Natural killer cell treated with Interleukin-12 subunit alpha and Interleukin-12 subunit beta and Interleukin-15 and Interleukin-18, amount 100 ng/mL, for 72 hours (primary cell): ENCODE data around the gene CD300E. TPM values are rescaled to one million over a fixed set of nuclear protein-coding genes. Genes with fewer than 3 reads are reported as not detected.
"Not testable (repeated sequence)": the region's sequence is repeated elsewhere in the genome, so short reads cannot be mapped to it uniquely, and the experiment has no call there.

Experiments used
- ATAC-seq, 2 donors: fragments of 150-1000 bp; cut with Tn5 transposase in 1 of 2; sonication (Bioruptor Pico), chemical (Tn5 transposase) in 1 of 2; 2 replicates each; pipeline ENCODE4 v1.10.0; 2021
- DNase-seq: peaks from one replicate; pipeline ENCODE4 v3.0.0; 2022; ENCODE audit warnings: low spot score
- H3K27ac Mint-ChIP-seq, 2 donors: 1 replicate in 1 of 2; 2 replicates in 1 of 2; pipeline ENCODE4 v1.8.0; 2022; ENCODE audit warnings: mixed read lengths in 2 of 2, mild to moderate bottlenecking in 1 of 2, moderate library complexity in 1 of 2
- H3K27me3 Mint-ChIP-seq, 2 donors: 1 replicate in 1 of 2; 2 replicates in 1 of 2; pipeline ENCODE4 v1.8.0; 2022; ENCODE audit warnings: mixed read lengths in 2 of 2
- H3K36me3 Mint-ChIP-seq: one replicate; pipeline ENCODE4 v1.8.0; 2022; ENCODE audit warnings: mixed read lengths
- H3K4me1 Mint-ChIP-seq, 2 donors: 1 replicate in 1 of 2; 2 replicates in 1 of 2; pipeline ENCODE4 v1.8.0; 2022; ENCODE audit warnings: low read depth in 2 of 2, mixed read lengths in 2 of 2, mild to moderate bottlenecking in 1 of 2
- H3K4me3 Mint-ChIP-seq: one replicate; pipeline ENCODE4 v1.8.0; 2022; ENCODE audit warnings: mixed read lengths
- H3K9me3 Mint-ChIP-seq: 2 replicates; pipeline ENCODE4 v1.8.0; 2022; ENCODE audit warnings: mixed read lengths
- total RNA-seq, 2 donors: library from RNA; stranded (reverse); gene quantifications; one replicate each; pipeline ENCODE4 v1.2.3, GENCODE V29; 2022

CD300E gene
- total RNA-seq, 2 donors from 2014 or later, result not detected

GRCh38 chr17:74579900-74580299 lies 43.6 kb downstream of the CD300E start:
- ATAC-seq (no peak), DNase-seq (no peak)
- Mint-ChIP-seq H3K4me3 (no peak overlapping the region), H3K9me3 (no peaks in the 10 kb centered on the region), H3K4me1 (peaks cover 5 to 7% of the 10 kb centered on the region in 2 donors), H3K27me3 (peaks cover 10 to 25% of the 10 kb centered on the region in 2 donors), H3K36me3 (no peaks in the 10 kb centered on the region), H3K27ac (no peak overlapping the region)

GRCh38 chr17:74578979-74579378 lies 44.6 kb downstream of the CD300E start:
- Mint-ChIP-seq H3K9me3 (no peaks in the 10 kb centered on the region), H3K36me3 (no peaks in the 10 kb centered on the region), H3K4me3 (no peak overlapping the region), H3K4me1 (peaks cover 5 to 7% of the 10 kb centered on the region in 2 donors), H3K27ac (no peak overlapping the region), H3K27me3 (peaks cover 10 to 31% of the 10 kb centered on the region in 2 donors)
- DNase-seq, result no peak
- ATAC-seq, result no peak

- no peak for ATAC-seq
- no peak overlapping the region for H3K27ac Mint-ChIP-seq
- no peaks in the 10 kb centered on the region for H3K36me3 Mint-ChIP-seq
- peaks cover 3 to 5% of the 10 kb centered on the region in 2 donors for H3K4me1 Mint-ChIP-seq
- H3K9me3 Mint-ChIP-seq, result no peaks in the 10 kb centered on the region
- no peak overlapping the region for H3K4me3 Mint-ChIP-seq
- no peak for DNase-seq
- H3K27me3 Mint-ChIP-seq, result peaks cover 12 to 31% of the 10 kb centered on the region in 2 donors
Measured at GRCh38 chr17:74574489-74575142, 48.9 kb downstream of the CD300E start.

DNA sequence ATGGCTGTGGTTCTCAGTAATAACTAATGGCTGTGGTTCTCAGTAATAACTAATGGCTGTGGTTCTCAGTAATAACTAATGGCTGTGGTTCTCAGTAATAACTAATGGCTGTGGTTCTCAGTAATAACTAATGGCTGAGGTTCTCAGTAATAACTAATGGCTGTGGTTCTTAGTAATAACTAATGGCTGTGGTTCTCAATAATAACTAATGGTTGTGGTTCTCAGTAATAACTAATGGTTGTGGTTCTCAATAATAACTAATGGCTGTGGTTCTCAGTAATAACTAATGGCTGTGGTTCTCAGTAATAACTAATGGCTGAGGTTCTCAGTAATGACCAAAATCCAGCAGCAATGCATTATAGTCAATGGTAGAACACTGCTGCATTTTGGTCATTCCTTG lies 49.9 kb downstream of the CD300E start:
- H3K4me1 Mint-ChIP-seq, H3K27ac Mint-ChIP-seq, ATAC-seq, H3K36me3 Mint-ChIP-seq, H3K9me3 Mint-ChIP-seq, DNase-seq, H3K4me3 Mint-ChIP-seq: not testable (repeated sequence)
- H3K27me3 Mint-ChIP-seq, result peaks cover 18 to 38% of the 10 kb centered on the region in 2 donors

DNA sequence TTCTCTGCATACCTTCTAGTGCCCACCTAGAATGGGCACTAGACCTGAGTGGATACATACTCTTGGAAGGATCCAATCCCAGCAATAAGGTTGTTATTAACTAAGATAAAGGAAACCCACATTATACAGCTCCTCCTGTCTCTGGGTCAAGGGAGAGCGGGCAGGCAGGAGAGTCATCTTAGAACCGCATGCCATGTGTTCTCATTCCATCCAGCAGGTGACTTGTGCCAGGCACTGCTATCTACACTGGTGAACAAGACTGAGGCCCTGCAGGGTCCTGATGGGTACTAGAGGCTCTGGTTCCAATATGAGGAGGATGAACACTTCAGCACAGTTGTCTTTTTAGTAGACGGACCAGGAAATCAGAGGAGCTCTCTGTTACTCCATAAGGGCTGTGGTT lies 50.4 kb downstream of the CD300E start:
- H3K9me3 Mint-ChIP-seq, result no peaks in the 10 kb centered on the region
- H3K36me3 Mint-ChIP-seq, result no peaks in the 10 kb centered on the region
- no peak overlapping the region for H3K4me3 Mint-ChIP-seq
- peaks cover 10 to 14% of the 10 kb centered on the region in 2 donors for H3K4me1 Mint-ChIP-seq
- H3K27me3 Mint-ChIP-seq, result peaks cover 23 to 42% of the 10 kb centered on the region in 2 donors
- DNase-seq (no peak), ATAC-seq (no peak)
- H3K27ac Mint-ChIP-seq, result no peak overlapping the region

GRCh38 chr17:74571621-74572270 lies 51.8 kb downstream of the CD300E start:
- ATAC-seq, result no peak
- H3K4me3 Mint-ChIP-seq, result no peak overlapping the region
- no peak for DNase-seq
- H3K27ac Mint-ChIP-seq, result no peak overlapping the region
- H3K9me3 Mint-ChIP-seq, result no peaks in the 10 kb centered on the region
- H3K4me1 Mint-ChIP-seq, result peaks cover 12 to 15% of the 10 kb centered on the region in 2 donors
- H3K27me3 Mint-ChIP-seq, result peaks cover 27 to 43% of the 10 kb centered on the region in 2 donors
- H3K36me3 Mint-ChIP-seq, result no peaks in the 10 kb centered on the region

DNA sequence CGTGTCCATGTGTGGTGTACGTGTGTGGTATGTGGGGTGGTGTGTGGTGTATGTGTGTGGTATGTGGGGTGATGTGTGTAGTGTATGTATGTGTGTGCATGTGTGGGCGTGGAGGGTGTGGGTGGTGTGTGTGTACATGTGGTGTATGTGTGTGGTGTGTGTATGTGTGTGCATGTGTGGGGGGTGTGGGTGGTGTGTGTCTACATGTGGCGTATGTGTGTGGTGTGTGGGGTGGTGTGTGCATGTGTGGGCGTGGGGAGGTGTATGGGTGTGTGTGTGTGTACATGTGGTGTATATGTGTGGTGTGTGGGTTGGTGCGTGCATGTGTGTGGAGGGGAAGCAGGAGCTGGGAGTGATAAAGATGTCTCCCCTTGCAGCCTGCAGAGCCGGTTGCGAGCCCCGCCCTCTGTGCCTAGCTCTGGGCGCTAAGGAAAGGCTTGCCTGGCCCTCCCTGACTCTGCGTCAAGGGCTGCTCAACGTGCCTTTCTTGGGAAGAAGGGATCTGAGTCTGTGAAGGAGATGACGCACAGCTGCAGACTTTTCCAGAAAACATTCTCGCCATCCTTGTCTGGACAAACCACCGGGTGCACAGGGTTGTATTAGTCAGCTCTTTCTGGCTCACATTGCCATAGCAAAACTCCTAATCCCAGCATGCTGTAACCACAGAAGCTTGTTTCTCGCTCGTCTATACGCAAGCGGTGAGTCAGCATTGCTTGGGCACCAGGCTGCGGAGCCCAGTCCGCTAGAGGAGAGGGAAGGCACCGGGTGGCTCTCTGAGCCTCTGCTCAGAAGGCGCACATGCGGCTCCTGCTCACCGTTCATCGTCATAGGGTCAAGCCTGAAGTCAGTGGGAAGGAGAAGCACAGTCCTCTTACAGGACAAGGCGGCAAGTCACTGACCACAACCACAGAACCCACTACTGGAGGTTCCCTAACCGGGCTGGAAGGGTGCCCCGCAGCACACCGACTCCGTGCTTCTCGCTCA lies 54.2 kb downstream of the CD300E start:
- peak overlapping the region; percentile 0 for H3K4me3 Mint-ChIP-seq
- peaks cover 12 to 15% of the 10 kb centered on the region in 2 donors for H3K4me1 Mint-ChIP-seq
- no peaks in the 10 kb centered on the region for H3K36me3 Mint-ChIP-seq
- ATAC-seq, result peak; percentile 58 to 78
- DNase-seq, result no peak
- no peaks in the 10 kb centered on the region for H3K9me3 Mint-ChIP-seq
- H3K27me3 Mint-ChIP-seq, result peaks cover 20 to 21% of the 10 kb centered on the region in 2 donors
- H3K27ac Mint-ChIP-seq, result no peak overlapping the region

GRCh38 chr17:74568106-74568873 lies 55.2 kb downstream of the CD300E start:
- peak in 1 of 2 donors; percentile 15 for ATAC-seq
- Mint-ChIP-seq H3K36me3 (no peaks in the 10 kb centered on the region), H3K27ac (no peak overlapping the region)

DNA sequence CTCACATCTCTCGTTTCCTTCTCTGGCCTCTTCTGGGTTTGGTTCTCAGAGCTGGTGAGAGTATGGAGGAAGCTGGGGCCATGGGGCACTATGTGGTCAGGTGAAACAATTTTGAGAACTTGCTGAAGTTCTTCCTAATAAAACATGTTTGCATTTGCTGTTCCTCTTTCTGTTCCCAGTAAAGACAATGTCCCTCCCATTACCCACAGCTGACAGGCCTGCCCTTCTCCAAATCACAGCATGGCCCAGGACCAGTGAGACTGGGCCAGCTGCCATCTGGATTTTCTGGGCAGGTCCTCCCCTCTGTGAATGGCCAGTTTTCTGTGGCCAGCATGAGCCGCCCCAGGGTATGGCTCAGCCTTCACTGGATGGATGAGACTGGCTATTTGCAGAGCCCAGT lies 56.1 kb downstream of the CD300E start, which contains the start of gene CD300H:
Gene CD300H (minus strand): TSS at position 113 of the 400 bp plus-strand sequence.
- Mint-ChIP-seq H3K36me3 (no peaks in the 10 kb centered on the region), H3K4me3 (peak within 1 kb of the TSS; percentile 0), H3K4me1 (peaks cover 12 to 15% of the 10 kb centered on the region in 2 donors), H3K27ac (no peak within 1 kb of the TSS), H3K27me3 (peaks cover 24 to 30% of the 10 kb centered on the region in 2 donors), H3K9me3 (no peaks in the 10 kb centered on the region)
- no peak for DNase-seq
- no peak for ATAC-seq

More at GRCh38 chr17:74568106-74568873, 55.2 kb downstream of the CD300E start:
- H3K27me3 Mint-ChIP-seq, result peaks cover 24 to 26% of the 10 kb centered on the region in 2 donors
- H3K4me3 Mint-ChIP-seq, result peak overlapping the region; percentile 0
- no peaks in the 10 kb centered on the region for H3K9me3 Mint-ChIP-seq
- DNase-seq, result no peak
- H3K4me1 Mint-ChIP-seq, result peaks cover 12 to 15% of the 10 kb centered on the region in 2 donors

GRCh38 chr17:74566132-74566753 lies 57.3 kb downstream of the CD300E start:
- Mint-ChIP-seq H3K27ac (no peak overlapping the region), H3K36me3 (no peaks in the 10 kb centered on the region)

DNA sequence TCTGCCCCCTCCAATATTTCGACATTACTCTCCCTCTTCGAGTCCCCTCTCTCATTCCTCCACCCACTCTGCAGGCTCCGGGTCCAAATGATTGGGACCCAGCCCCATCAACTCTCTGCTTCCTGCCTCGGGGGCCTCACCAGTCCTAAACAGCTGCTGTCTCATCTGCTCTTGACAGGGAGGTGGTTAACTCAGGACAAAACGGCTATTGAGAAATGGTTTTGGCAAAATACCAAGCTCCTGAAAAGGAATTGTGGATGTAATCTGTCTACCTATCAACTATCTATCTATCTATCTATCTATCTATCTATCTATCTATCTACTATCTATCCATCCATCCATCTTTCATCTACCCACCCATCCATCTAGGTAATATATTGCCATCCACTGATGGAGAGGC lies 58.4 kb downstream of the CD300E start:
- Mint-ChIP-seq H3K27me3 (peaks cover 29 to 38% of the 10 kb centered on the region in 2 donors), H3K36me3 (no peaks in the 10 kb centered on the region), H3K9me3 (no peaks in the 10 kb centered on the region), H3K4me1 (peaks cover 12 to 15% of the 10 kb centered on the region in 2 donors), H3K27ac (no peak overlapping the region), H3K4me3 (no peak overlapping the region)
- DNase-seq (no peak), ATAC-seq (no peak)

More at GRCh38 chr17:74566132-74566753, 57.3 kb downstream of the CD300E start:
- no peak overlapping the region for H3K4me3 Mint-ChIP-seq
- no peak for DNase-seq
- no peak for ATAC-seq
- H3K27me3 Mint-ChIP-seq, result peaks cover 31 to 38% of the 10 kb centered on the region in 2 donors
- peaks cover 12 to 15% of the 10 kb centered on the region in 2 donors for H3K4me1 Mint-ChIP-seq
- no peaks in the 10 kb centered on the region for H3K9me3 Mint-ChIP-seq

GRCh38 chr17:74563358-74563757 lies 60.2 kb downstream of the CD300E start:
- Mint-ChIP-seq H3K36me3 (no peaks in the 10 kb centered on the region), H3K4me3 (peak overlapping the region; percentile 1), H3K27ac (no peak overlapping the region), H3K27me3 (peaks cover 20 to 29% of the 10 kb centered on the region in 2 donors), H3K9me3 (no peaks in the 10 kb centered on the region), H3K4me1 (peaks cover 3 to 11% of the 10 kb centered on the region in 2 donors)
- DNase-seq (no peak), ATAC-seq (no peak)
